Gastrocnemius medialis (tissue), 4 donors: ENCODE measurements around the gene FAM163B.

Source experiments
- CTCF ChIP-seq, 5 experiments: fragments of 450-650 bp in 3 of 5; fragments of 200-600 bp in 2 of 5; sonication (generic) in 2 of 5; IDR thresholded peaks in 4 of 5; conservative IDR thresholded peaks in 1 of 5; 1 replicate in 4 of 5; 2 replicates in 1 of 5; pipeline ENCODE4 v1.5.1; 2016 to 2019; ENCODE audit warnings: antibody characterized with exemption in 5 of 5, mild to moderate bottlenecking in 3 of 5, moderate library complexity in 3 of 5
- POLR2A ChIP-seq, 2 donors: fragments of 450-650 bp; IDR thresholded peaks; one replicate each; pipeline ENCODE4 v1.6.1; 2017; ENCODE audit warnings: antibody characterized with exemption in 2 of 2, mild to moderate bottlenecking in 2 of 2, moderate library complexity in 2 of 2

- TF ChIP-seq POLR2A (IDR thresholded peaks at IDR 0.05) = no peak
- no peak for TF ChIP-seq CTCF (IDR thresholded peaks at IDR 0.05 in 4 of 5, conservative IDR thresholded peaks at IDR 0.05 in 1 of 5)
Observed at GRCh38 chr9:133602277-133602676, 6.9 kb downstream of the FAM163B start.
